Type B pancreatic cell (in vitro differentiated cells): ENCODE data around the gene GEMIN5. TPM values are rescaled to one million over a fixed set of nuclear protein-coding genes. Genes with fewer than 3 reads are reported as not detected.
A peak's percentile ranks its signal among the peaks of the same experiment; 100 is the strongest.
"Not testable (repeated sequence)": the region's sequence is repeated elsewhere in the genome, so short reads cannot be mapped to it uniquely, and the experiment has no call there.

Experiments used
- DNase-seq: peaks from one replicate; pipeline ENCODE4 v3.0.0; 2021; ENCODE audit warnings: mixed read lengths; ENCODE audit not compliant: unreplicated experiment; ENCODE audit errors: extremely low spot score
- H3K27ac Mint-ChIP-seq: 2 replicates; pipeline ENCODE4 v1.8.0; 2021; ENCODE audit warnings: mild to moderate bottlenecking, mixed read lengths
- H3K27me3 Mint-ChIP-seq: 2 replicates; pipeline ENCODE4 v1.8.0; 2021; ENCODE audit warnings: mixed read lengths
- H3K36me3 Mint-ChIP-seq: 2 replicates; pipeline ENCODE4 v1.8.0; 2021; ENCODE audit warnings: mixed read lengths
- H3K4me1 Mint-ChIP-seq: one replicate; pipeline ENCODE4 v1.8.0; 2021; ENCODE audit warnings: mixed read lengths; ENCODE audit not compliant: unreplicated experiment
- H3K4me3 Mint-ChIP-seq: 2 replicates; pipeline ENCODE4 v1.8.0; 2021; ENCODE audit warnings: mild to moderate bottlenecking, mixed read lengths
- H3K9me3 Mint-ChIP-seq: 2 replicates; pipeline ENCODE4 v1.8.0; 2021; ENCODE audit warnings: mixed read lengths
- long read RNA-seq: library from polyadenylated mRNA; unstranded; transcript quantifications from one replicate; pipeline ENCODE4 v2.0.0, GENCODE V29; 2020
- total RNA-seq: library from RNA; stranded (reverse); gene quantifications from 2 replicates; pipeline ENCODE4 v1.2.1, GENCODE V29; 2021; ENCODE audit warnings: low replicate concordance
- TF ChIP-seq, protein P1 (sequence below): fragments of 200-600 bp; sonication (generic); conservative IDR thresholded peaks from 2 replicates; pipeline ENCODE4 v1.5.0; 2021; ENCODE audit warnings: antibody characterized with exemption, mild to moderate bottlenecking

GEMIN5 gene, protein sequence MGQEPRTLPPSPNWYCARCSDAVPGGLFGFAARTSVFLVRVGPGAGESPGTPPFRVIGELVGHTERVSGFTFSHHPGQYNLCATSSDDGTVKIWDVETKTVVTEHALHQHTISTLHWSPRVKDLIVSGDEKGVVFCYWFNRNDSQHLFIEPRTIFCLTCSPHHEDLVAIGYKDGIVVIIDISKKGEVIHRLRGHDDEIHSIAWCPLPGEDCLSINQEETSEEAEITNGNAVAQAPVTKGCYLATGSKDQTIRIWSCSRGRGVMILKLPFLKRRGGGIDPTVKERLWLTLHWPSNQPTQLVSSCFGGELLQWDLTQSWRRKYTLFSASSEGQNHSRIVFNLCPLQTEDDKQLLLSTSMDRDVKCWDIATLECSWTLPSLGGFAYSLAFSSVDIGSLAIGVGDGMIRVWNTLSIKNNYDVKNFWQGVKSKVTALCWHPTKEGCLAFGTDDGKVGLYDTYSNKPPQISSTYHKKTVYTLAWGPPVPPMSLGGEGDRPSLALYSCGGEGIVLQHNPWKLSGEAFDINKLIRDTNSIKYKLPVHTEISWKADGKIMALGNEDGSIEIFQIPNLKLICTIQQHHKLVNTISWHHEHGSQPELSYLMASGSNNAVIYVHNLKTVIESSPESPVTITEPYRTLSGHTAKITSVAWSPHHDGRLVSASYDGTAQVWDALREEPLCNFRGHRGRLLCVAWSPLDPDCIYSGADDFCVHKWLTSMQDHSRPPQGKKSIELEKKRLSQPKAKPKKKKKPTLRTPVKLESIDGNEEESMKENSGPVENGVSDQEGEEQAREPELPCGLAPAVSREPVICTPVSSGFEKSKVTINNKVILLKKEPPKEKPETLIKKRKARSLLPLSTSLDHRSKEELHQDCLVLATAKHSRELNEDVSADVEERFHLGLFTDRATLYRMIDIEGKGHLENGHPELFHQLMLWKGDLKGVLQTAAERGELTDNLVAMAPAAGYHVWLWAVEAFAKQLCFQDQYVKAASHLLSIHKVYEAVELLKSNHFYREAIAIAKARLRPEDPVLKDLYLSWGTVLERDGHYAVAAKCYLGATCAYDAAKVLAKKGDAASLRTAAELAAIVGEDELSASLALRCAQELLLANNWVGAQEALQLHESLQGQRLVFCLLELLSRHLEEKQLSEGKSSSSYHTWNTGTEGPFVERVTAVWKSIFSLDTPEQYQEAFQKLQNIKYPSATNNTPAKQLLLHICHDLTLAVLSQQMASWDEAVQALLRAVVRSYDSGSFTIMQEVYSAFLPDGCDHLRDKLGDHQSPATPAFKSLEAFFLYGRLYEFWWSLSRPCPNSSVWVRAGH (N-terminal part only)
- 13.8 and 22.5 TPM in 2 replicates for total RNA-seq
- long read RNA-seq, partial matches to known transcripts, result 32 of 42 reads
- long read RNA-seq, other reads (novel, unspliced or antisense), result 10 of 42 reads

DNA sequence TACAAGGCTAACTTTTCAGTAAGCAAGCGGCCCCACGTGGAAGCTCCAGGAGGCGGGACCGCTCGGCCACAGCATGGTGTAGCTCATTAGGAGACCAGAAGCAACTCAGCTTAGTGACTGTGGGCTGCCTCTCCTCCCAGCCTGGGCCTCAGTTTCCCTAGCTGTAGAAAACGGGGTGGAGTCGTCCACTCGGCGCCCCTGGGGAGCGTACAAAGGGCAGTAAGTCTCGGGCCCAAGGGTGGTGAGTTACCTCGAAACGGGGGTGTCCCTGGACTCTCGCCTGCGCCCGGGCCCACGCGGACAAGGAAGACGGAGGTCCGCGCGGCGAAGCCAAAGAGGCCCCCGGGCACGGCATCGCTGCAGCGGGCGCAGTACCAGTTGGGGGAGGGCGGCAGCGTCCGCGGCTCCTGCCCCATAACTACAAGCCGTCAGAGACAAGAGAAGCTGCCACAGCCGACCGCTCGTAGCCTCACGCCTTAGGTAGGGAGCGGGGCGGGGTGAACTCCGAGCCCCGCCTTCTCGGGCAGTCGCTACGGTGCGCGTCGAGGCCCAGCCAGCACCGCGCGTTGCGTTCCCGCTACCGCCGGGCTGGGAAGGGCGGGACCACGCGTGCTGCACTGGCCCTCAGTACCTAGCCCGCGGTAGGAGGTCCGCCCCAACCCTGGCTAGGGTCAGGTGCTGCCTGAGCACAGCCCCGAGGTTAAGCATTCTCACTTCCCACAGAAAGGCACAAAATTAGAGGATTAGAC is at the start of gene GEMIN5:
GEMIN5 (minus strand) TSS at position 494 of the 749 bp plus-strand sequence; CDS start at position 416, 78 bp downstream.
- TF ChIP-seq, protein P1, sequence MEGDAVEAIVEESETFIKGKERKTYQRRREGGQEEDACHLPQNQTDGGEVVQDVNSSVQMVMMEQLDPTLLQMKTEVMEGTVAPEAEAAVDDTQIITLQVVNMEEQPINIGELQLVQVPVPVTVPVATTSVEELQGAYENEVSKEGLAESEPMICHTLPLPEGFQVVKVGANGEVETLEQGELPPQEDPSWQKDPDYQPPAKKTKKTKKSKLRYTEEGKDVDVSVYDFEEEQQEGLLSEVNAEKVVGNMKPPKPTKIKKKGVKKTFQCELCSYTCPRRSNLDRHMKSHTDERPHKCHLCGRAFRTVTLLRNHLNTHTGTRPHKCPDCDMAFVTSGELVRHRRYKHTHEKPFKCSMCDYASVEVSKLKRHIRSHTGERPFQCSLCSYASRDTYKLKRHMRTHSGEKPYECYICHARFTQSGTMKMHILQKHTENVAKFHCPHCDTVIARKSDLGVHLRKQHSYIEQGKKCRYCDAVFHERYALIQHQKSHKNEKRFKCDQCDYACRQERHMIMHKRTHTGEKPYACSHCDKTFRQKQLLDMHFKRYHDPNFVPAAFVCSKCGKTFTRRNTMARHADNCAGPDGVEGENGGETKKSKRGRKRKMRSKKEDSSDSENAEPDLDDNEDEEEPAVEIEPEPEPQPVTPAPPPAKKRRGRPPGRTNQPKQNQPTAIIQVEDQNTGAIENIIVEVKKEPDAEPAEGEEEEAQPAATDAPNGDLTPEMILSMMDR, result no peak
- Mint-ChIP-seq H3K27ac (peak within 1 kb of the TSS; percentile 81), H3K27me3 (no peaks in the 10 kb centered on the region), H3K36me3 (peaks cover 13% of the 10 kb centered on the region), H3K9me3 (no peaks in the 10 kb centered on the region), H3K4me1 (peaks cover 13% of the 10 kb centered on the region), H3K4me3 (peak within 1 kb of the TSS; percentile 100)
- DNase-seq, result peak; percentile 89

DNA sequence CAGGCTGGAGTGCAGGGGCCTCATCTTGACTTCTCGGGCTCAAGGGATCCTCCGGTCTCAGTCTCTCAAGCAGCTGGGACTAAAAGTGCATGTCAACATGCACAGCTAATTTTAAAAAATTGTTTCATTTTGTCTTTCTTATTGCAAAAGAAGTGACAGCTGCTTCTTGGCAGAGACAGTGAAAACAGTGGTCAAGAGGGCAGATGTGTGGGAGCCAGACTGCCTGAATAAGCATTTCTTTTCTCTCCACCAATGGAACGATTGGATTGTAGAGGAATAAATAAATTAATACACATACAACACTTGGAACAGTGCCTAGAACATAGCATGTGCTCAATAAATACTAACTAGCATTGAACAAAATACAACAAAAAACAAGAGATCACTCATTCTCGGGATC is 48.1 kb upstream of the GEMIN5 start:
- no peaks in the 10 kb centered on the region for H3K9me3 Mint-ChIP-seq
- no peak overlapping the region for H3K4me3 Mint-ChIP-seq
- TF ChIP-seq, protein P1, result no peak
- no peak overlapping the region for H3K27ac Mint-ChIP-seq
- H3K27me3 Mint-ChIP-seq, result peaks cover 2% of the 10 kb centered on the region
- H3K4me1 Mint-ChIP-seq, result no peaks in the 10 kb centered on the region
- DNase-seq, result no peak
- no peaks in the 10 kb centered on the region for H3K36me3 Mint-ChIP-seq

DNA sequence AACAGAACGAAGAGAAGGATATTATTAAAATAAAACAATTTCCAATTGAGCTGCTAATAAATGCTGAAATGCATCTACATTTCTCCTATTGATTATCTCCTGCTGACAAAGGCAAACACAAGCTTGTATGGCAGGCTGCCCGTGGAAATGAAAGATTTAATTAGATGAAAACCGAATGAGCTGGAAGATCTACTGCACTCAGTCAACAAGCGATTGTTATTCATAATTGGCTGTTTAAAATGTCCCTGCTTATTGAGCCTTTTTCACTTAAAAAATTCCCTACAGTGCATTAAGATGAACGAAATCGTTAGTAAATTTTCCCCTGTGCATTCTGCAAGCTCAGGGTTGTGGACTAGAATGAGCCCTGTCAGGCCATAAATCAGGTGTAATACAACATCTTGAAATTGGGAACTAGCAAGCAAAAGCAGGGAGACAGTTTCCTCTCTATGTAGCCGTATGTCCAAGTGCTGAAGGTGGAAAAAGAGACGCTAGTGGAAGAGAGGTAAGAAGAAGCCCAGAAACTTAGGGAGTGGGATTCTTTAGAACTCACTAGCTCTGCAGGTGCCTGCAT is 47.0 kb upstream of the GEMIN5 start:
- H3K9me3 Mint-ChIP-seq, result no peaks in the 10 kb centered on the region
- H3K4me1 Mint-ChIP-seq, result no peaks in the 10 kb centered on the region
- no peak overlapping the region for H3K4me3 Mint-ChIP-seq
- H3K27ac Mint-ChIP-seq, result no peak overlapping the region
- no peaks in the 10 kb centered on the region for H3K36me3 Mint-ChIP-seq
- H3K27me3 Mint-ChIP-seq, result peaks cover 2% of the 10 kb centered on the region
- TF ChIP-seq, protein P1, result no peak
- DNase-seq, result no peak

DNA sequence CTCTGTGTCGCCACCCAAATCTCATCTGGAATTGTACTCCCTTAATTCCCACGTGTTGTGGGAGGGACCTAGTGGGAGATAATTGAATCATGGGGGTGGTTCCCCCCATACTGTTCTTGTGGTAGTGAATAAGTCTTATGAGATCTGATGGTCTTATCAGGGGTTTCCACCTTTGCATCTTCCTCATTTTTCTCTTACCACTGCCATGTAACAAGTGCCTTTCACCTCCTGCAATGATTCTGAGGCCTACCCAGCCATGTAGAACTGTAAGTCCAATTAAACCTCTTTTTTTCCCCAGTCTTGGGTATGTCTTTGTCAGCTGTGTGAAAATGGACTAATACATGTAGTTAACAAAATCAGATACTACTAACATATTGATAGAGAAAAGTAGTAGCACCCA is 40.3 kb upstream of the GEMIN5 start:
- H3K4me3 Mint-ChIP-seq, H3K36me3 Mint-ChIP-seq, DNase-seq, H3K4me1 Mint-ChIP-seq, H3K27ac Mint-ChIP-seq, H3K9me3 Mint-ChIP-seq, H3K27me3 Mint-ChIP-seq: not testable (repeated sequence)

DNA sequence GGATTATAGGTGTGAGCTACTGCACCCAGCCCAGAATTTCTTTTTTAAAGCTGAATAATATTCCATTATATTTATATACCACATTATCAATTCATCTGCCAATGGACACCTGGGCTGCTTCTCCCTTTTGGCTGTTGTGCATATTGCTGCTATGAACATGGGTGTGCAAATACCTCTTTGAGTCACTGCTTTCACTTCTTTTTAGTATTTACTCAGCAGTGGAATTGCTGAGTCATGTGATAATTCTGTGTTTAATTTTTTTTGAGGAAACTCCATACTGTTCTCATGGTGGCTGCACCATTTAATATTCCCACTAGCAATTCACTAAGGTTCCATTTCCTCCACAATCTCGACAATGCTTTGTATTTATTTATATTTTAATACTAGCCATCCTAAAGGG is 39.4 kb upstream of the GEMIN5 start:
- TF ChIP-seq, protein P1, result no peak
- Mint-ChIP-seq H3K4me3 (no peak overlapping the region), H3K9me3 (no peaks in the 10 kb centered on the region), H3K36me3 (peaks cover 5% of the 10 kb centered on the region), H3K4me1 (no peaks in the 10 kb centered on the region), H3K27me3 (no peaks in the 10 kb centered on the region), H3K27ac (no peak overlapping the region)
- no peak for DNase-seq

DNA sequence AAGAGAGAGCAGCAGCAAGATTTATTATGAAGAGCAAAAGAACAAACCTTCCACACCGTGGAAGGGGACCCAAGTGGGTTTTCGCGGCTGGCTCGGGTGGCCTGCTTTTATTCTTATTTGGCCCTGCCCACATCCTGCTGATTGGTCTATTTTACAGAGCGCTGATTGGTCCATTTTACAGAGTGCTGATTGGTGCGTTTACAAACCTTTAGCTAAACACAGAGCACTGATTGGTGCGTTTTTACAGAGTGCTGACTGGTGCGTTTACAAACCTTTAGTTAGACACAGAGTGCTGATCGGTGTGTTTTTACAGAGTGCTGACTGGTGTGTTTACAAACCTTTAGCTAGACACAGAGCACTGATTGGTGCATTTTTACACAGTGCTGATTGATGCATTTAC is 38.1 kb upstream of the GEMIN5 start:
- H3K27me3 Mint-ChIP-seq, H3K36me3 Mint-ChIP-seq, DNase-seq, H3K9me3 Mint-ChIP-seq, H3K4me1 Mint-ChIP-seq, H3K27ac Mint-ChIP-seq, H3K4me3 Mint-ChIP-seq: not testable (repeated sequence)
